LNCaP clone FGC (cell line): ENCODE results near the gene GREM2.

Experiments used
- DNase-seq: peaks from one replicate; pipeline ENCODE4 v3.0.0-alpha.2; 2011; ENCODE audit warnings: low read depth
- H3K4me3 ChIP-seq: 2 replicates; pipeline ENCODE4 v1.5.1; 2011; ENCODE audit warnings: mild to moderate bottlenecking, low read depth, low read length, control low read depth
- TF ChIP-seq, protein P1 (sequence below): IDR thresholded peaks from 2 replicates; pipeline ENCODE4 v1.5.1; 2012; ENCODE audit warnings: mild to moderate bottlenecking; ENCODE audit not compliant: control insufficient read depth, insufficient read depth; ENCODE audit errors: extremely low read depth

GREM2 gene

DNA sequence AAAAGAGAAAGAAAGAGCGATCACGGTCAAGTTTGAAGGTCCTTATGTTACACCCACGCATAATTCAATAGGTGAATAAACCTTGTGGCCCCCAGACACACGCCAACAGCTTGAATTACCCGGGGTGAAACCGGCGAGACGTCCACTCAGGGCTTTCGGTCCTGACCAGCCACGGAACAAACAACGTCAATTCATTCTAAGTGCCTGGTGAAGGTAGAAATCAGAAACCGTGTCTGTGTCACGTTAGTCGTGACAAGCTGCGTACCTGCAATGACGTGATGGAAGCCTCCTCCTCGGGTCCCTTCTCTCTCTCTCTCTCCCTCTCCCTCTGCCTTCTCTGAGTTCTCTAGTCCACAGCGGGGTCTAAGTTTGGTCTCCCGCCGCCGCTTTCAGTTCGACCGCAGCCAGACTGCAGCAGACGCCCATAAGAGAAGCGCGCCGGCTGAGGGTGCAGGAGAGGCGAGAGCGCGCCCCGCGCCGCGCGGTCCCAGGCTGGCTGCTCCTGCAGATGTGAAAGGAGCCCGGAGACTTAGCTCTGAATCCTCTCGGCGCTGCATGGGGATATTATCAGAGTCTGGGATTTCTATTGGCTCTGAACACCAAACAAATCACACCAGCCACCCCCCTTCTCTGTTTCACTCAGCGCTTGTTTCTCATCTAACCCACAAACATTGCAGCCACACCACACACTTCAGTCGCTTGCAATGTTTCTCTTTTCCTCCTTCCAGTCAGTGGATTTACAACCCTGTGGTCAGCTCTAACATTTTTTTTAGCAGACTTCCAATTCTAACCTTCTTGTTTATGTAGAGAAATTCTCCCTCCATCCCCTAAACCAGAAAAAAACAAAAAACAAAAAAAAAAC, at the start of gene GREM2:
Gene GREM2 (minus strand): TSS at position 537 of the 862 bp plus-strand sequence. CDS start 118,680 bp downstream, outside the sequence.
- no peak for DNase-seq
- TF ChIP-seq, protein P1, sequence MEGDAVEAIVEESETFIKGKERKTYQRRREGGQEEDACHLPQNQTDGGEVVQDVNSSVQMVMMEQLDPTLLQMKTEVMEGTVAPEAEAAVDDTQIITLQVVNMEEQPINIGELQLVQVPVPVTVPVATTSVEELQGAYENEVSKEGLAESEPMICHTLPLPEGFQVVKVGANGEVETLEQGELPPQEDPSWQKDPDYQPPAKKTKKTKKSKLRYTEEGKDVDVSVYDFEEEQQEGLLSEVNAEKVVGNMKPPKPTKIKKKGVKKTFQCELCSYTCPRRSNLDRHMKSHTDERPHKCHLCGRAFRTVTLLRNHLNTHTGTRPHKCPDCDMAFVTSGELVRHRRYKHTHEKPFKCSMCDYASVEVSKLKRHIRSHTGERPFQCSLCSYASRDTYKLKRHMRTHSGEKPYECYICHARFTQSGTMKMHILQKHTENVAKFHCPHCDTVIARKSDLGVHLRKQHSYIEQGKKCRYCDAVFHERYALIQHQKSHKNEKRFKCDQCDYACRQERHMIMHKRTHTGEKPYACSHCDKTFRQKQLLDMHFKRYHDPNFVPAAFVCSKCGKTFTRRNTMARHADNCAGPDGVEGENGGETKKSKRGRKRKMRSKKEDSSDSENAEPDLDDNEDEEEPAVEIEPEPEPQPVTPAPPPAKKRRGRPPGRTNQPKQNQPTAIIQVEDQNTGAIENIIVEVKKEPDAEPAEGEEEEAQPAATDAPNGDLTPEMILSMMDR: no peak
- peak within 1 kb of the TSS; percentile 41 for H3K4me3 ChIP-seq

DNA sequence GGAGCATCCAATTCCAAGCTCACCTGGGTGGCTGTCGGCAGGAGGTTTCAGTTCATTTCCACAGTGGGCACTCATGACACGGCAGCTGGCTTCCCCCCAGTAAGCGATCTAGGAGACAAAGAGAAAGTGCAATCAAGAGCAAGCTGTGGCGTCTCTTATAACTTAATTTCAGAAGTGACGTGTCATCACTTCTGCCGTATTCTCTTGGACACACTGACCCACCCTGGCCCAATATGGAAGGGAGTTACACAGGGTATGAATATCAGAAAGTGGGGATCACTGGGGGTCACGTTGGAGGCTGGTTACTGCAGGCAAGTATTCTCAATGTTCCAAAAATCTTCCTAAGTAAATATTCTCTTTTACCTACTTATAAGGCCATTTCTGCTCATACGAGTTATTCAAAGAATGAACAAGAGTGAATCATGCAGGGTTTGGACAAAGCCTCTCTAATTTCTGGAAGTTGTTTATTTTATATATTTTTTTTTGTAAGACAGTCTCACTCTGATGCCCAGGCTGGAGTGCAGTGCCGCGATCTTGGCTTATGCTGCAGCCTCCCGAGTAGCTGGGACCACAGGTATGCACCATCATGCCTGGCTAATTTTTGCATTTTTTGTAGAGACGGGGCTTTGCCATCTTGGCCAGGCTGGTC, 46.5 kb upstream of the GREM2 start:
- no peak for DNase-seq
- H3K4me3 ChIP-seq: no peak overlapping the region
- TF ChIP-seq, protein P1: no peak

DNA sequence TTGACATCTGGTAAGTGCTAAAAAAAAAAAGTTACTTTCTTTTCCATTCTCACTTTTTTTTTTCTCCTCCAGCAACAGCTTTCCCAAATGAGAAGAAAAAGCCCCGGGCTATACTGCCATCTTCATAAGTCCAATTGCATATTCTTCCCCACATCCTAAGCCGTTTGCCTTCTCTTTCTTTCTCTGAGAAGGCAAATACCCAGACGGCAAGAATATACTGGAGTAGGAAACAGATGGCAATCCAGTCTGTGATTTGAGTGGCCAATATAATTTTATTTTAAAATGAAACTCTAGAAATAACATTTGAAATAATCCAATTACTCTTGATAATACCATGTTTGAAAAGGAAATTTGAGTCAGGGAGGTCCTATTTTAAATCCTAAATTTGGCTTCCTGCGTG, 44.6 kb upstream of the GREM2 start:
- TF ChIP-seq, protein P1: no peak
- H3K4me3 ChIP-seq: no peak overlapping the region
- no peak for DNase-seq

DNA sequence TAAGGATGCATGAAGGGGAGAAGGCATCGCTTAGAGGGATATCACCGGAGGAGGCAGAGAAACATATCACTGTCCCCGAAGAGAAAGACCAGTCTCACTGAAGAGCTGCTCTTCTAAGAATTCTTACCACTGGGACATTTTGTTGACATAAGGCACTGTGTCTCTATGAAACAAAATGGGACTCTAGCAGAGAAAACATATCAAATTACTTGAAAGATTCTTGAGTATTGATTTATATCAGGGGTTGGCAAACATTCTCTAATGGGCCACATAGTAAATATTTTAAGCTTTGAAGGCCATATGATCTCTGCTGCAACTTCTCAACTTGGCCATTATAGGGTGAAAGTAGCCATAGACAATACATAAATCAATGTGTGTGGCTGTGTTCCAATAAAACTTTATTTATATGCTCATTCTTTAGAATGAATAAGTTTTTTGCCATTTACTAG, 41.0 kb upstream of the GREM2 start:
- no peak overlapping the region for H3K4me3 ChIP-seq
- TF ChIP-seq, protein P1: no peak
- DNase-seq: no peak

DNA sequence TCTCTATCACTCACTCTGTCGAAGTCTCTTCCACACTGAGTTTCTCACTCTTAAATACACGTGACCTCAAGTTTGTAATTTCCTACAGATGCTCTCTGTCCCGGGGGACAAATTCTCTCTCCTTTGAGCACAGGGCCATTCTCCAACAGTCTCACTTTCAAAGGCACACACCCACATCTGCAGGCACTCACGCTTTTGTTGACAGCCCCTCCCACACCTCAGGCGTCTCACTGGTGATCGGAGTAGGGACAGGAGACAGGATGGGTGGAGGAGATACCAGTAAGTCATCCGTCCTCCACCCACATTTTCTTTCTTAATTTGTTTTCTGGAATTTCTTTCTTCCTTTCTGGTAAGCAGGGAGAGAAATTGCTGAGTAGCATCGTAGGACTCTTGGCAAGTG, 40.6 kb upstream of the GREM2 start:
- no peak for DNase-seq
- TF ChIP-seq, protein P1: no peak
- H3K4me3 ChIP-seq: no peak overlapping the region

DNA sequence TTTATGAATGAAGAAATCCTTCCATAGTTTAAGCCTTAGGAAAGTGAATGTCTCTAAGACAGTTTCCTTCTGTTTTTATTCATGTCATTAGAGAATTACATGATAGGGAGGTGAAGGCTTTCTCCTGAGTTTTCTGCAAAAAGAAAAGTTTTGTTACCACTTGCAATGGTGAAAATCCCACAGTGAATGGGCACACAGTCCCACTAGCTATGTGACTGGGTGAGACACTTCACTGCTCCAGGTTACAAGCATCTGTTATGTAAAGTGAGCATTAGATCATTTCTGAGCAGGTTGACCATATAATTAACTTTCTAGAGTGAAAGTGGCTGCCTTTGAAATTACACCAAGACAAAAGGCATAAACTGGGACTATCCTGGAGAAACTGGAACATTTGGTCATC, 38.9 kb upstream of the GREM2 start:
- DNase-seq: no peak
- TF ChIP-seq, protein P1: no peak

More for the DNA sequence above, 38.9 kb upstream of the GREM2 start:
- no peak overlapping the region for H3K4me3 ChIP-seq
